Measurements from ENCODE around the gene PDSS2.

DNA sequence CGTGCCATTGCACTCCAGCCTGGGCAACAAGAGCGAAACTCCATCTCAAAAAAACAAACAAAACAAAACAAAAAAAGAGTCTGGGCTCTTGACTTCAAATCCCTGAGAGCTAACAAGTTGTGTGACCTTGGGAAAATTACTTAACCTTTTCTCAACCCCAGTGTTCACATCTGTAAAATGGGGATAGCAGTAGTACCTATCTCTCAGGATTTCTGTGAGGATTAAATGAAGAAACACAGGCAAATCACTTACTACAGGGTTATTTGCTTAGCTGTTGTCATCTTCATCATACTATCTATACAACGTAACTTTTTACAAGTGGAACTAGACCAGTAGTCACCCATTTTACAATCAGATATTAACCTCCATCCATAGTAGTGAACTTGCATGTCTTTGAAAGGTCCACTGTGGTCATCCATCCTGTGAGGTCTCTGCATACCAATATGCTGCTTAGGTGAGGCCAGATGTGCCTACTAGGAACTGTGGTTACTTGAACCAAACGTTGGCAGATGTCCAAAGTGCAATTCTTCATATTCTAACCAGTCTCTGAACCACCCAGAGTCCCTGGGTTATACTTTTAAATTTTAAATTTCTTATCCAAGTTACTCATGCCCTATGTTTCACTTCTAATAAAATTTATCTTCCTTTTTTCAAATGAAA is 215.2 kb downstream of the PDSS2 start:
- no peak for TF ChIP-seq EZH2 (IDR thresholded peaks at IDR 0.05; ENCODE audit: borderline replicate concordance, insufficient read depth, low read depth, low read length, poor library complexity, severe bottlenecking)
- TF ChIP-seq, protein P1, sequence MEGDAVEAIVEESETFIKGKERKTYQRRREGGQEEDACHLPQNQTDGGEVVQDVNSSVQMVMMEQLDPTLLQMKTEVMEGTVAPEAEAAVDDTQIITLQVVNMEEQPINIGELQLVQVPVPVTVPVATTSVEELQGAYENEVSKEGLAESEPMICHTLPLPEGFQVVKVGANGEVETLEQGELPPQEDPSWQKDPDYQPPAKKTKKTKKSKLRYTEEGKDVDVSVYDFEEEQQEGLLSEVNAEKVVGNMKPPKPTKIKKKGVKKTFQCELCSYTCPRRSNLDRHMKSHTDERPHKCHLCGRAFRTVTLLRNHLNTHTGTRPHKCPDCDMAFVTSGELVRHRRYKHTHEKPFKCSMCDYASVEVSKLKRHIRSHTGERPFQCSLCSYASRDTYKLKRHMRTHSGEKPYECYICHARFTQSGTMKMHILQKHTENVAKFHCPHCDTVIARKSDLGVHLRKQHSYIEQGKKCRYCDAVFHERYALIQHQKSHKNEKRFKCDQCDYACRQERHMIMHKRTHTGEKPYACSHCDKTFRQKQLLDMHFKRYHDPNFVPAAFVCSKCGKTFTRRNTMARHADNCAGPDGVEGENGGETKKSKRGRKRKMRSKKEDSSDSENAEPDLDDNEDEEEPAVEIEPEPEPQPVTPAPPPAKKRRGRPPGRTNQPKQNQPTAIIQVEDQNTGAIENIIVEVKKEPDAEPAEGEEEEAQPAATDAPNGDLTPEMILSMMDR (IDR thresholded peaks at IDR 0.05): no peak

Measured in B cell (primary cell).